K562 (cell line): ENCODE measurements around the gene KLHDC7A. TPM values are rescaled to one million over a fixed set of nuclear protein-coding genes. Genes with fewer than 3 reads are reported as not detected.
A peak's percentile ranks its signal among the peaks of the same experiment; 100 is the strongest.

ENCODE experiments used
- ATAC-seq: fragments of 200-7000 bp; cut with Tn5 transposase; 3 replicates; pipeline ENCODE4 v1.9.1; 2020; ENCODE audit warnings: moderate library complexity
- BruUV-seq: library from RNA; stranded (reverse); fragments of 400-500 nt; replicated peaks from 2 replicates; lab custom pipeline; 2021; lab: Mats Ljungman, UMichigan
- CTCF ChIA-PET: fragments of 300-600 bp; formaldehyde crosslinking; extraction: SDS; loops from one replicate; lab custom pipeline; 2021; ENCODE audit warnings: low intra/inter-chr PET ratio; lab: Yijun Ruan, JAX
- POLR2A ChIA-PET: fragments of 300-600, 350-650 bp; sonication (Branson Sonifier 250); formaldehyde crosslinking; extraction: SDS; loops from one replicate; lab custom pipeline; 2021; ENCODE audit warnings: antibody characterized with exemption, inconsistent platforms; lab: Yijun Ruan, JAX
- DNase-seq, 4 experiments: peaks; one replicate each; pipeline versions ENCODE4 v3.0.0 to v3.0.0-alpha.2; 2011 to 2018; ENCODE audit warnings: low spot score in 3 of 4, mixed read lengths in 3 of 4; ENCODE audit errors: extremely low read depth in 1 of 4
- FAIRE-seq: peaks from 2 replicates; lab custom pipeline; 2011; peaks lifted over from hg19 to GRCh38; lab: Jason Lieb, UNC
- H2AFZ ChIP-seq: 2 replicates; pipeline ENCODE4 v1.6.0; 2011; ENCODE audit warnings: low read depth, low read length, control low read depth, inconsistent platforms
- H3K27ac ChIP-seq: fragments of 200-600 bp; 3 replicates; pipeline ENCODE4 v1.8.0; 2011; ENCODE audit warnings: low read depth, mild to moderate bottlenecking, control low read depth, inconsistent platforms, low read length, moderate library complexity, mixed read lengths; ENCODE audit errors: extremely low read depth
- H3K27me3 ChIP-seq, 2 experiments: fragments of 300-600 bp in 1 of 2; 2 replicates in 1 of 2; 3 replicates in 1 of 2; pipeline versions ENCODE4 v1.6.0 to v1.8.0; 2011; ENCODE audit warnings: inconsistent platforms in 2 of 2, low read length in 2 of 2, mild to moderate bottlenecking in 1 of 2, mixed read lengths in 1 of 2, moderate library complexity in 1 of 2; ENCODE audit not compliant: control insufficient read depth in 2 of 2, insufficient read depth in 2 of 2
- H3K36me3 ChIP-seq: fragments of 300-600 bp; 3 replicates; pipeline ENCODE4 v1.8.0; 2011; ENCODE audit warnings: mild to moderate bottlenecking, low read length, inconsistent platforms; ENCODE audit not compliant: control insufficient read depth, insufficient read depth
- H3K4me1 ChIP-seq, 2 experiments: fragments of 200-600 bp in 1 of 2; replicated peaks in 1 of 2; 2 replicates in 1 of 2; 3 replicates in 1 of 2; pipeline versions ENCODE4 v1.5.1 to v1.8.0; 2011; ENCODE audit warnings: inconsistent platforms in 2 of 2, low read length in 2 of 2, mild to moderate bottlenecking in 1 of 2, mixed read lengths in 1 of 2, moderate library complexity in 1 of 2; ENCODE audit not compliant: control insufficient read depth in 2 of 2, insufficient read depth in 2 of 2
- H3K4me2 ChIP-seq: 2 replicates; pipeline ENCODE4 v1.6.1; 2011; ENCODE audit warnings: low read length, control low read depth, inconsistent platforms, mixed read lengths; ENCODE audit not compliant: insufficient read depth
- H3K4me3 ChIP-seq: fragments of 200-600 bp; sonication (generic), shearing (Covaris generic); 2 replicates; pipeline ENCODE4 v1.5.1; 2016; ENCODE audit warnings: control low read depth, inconsistent platforms
- H3K79me2 ChIP-seq: fragments of 200-600 bp; 3 replicates; pipeline ENCODE4 v1.8.0; 2011; ENCODE audit warnings: low read length, inconsistent platforms; ENCODE audit not compliant: control insufficient read depth, insufficient read depth
- H3K9ac ChIP-seq, 2 experiments: 2 replicates each; pipeline versions ENCODE4 v1.6.0 to v1.6.1; 2011; ENCODE audit warnings: low read depth in 2 of 2, low read length in 2 of 2, control low read depth in 1 of 2, inconsistent platforms in 1 of 2, mild to moderate bottlenecking in 1 of 2, mixed read lengths in 1 of 2; ENCODE audit not compliant: insufficient read depth in 1 of 2
- H3K9me1 ChIP-seq: one replicate; pipeline ENCODE4 v1.6.0; 2011; ENCODE audit warnings: inconsistent platforms, mild to moderate bottlenecking, low read length, moderate library complexity; ENCODE audit not compliant: control insufficient read depth, insufficient read depth
- H3K9me3 ChIP-seq: replicated peaks from 2 replicates; pipeline ENCODE4 v1.5.1; 2011; ENCODE audit warnings: low read depth, low read length, inconsistent platforms; ENCODE audit not compliant: control insufficient read depth, insufficient read depth
- H4K20me1 ChIP-seq: replicated peaks from 2 replicates; pipeline ENCODE4 v1.6.1; 2011; ENCODE audit warnings: low read length, inconsistent platforms, mixed read lengths; ENCODE audit not compliant: control insufficient read depth, insufficient read depth
- BRCA1 ChIP-seq, 2 experiments: fragments of 450-650 bp in 1 of 2; sonication (generic) in 1 of 2; formaldehyde crosslinking in 1 of 2; IDR thresholded peaks; 2 replicates each; pipeline versions ENCODE4 v1.5.0 to v1.6.1; 2017 to 2020; ENCODE audit warnings: mild to moderate bottlenecking in 1 of 2, missing genetic modification reagents in 1 of 2
- CBX3 ChIP-seq, 2 experiments: IDR thresholded peaks; 1 replicate in 1 of 2; 2 replicates in 1 of 2; pipeline ENCODE4 v1.6.1; 2012; ENCODE audit warnings: inconsistent platforms in 2 of 2, low read length in 2 of 2, borderline replicate concordance in 1 of 2, control low read depth in 1 of 2
- CBX5 ChIP-seq: IDR thresholded peaks from 2 replicates; pipeline ENCODE4 v1.6.1; 2014; ENCODE audit warnings: low read depth, borderline replicate concordance
- TCF7 ChIP-seq: sonication (generic); IDR thresholded peaks from 2 replicates; pipeline ENCODE4 v1.6.1; 2016; ENCODE audit warnings: antibody characterized with exemption, borderline replicate concordance
- TRIM28 ChIP-seq: fragments of 450-650 bp; IDR thresholded peaks from 2 replicates; pipeline ENCODE4 v1.6.1; 2017
- ZFP1 ChIP-seq: fragments of 450-650 bp; formaldehyde crosslinking; IDR thresholded peaks from 2 replicates; pipeline ENCODE4 v1.4.0; 2020; ENCODE audit warnings: mild to moderate bottlenecking, mixed read lengths
- ZNF561 ChIP-seq: fragments of 450-650 bp; formaldehyde crosslinking; conservative IDR thresholded peaks from 2 replicates; pipeline ENCODE4 v1.4.0; 2020; ENCODE audit warnings: mild to moderate bottlenecking, moderate library complexity
- ZNF77 ChIP-seq: fragments of 250-450 bp; sonication (Bioruptor Pico); IDR thresholded peaks from 2 replicates; pipeline ENCODE4 v1.5.0; 2020
- ZNF79 ChIP-seq: fragments of 250-450 bp; sonication (Bioruptor Pico); IDR thresholded peaks from 2 replicates; pipeline ENCODE4 v1.4.0; 2020; ENCODE audit warnings: low read depth, mild to moderate bottlenecking, moderate library complexity
- WGBS: fragments of 100-300 bp; shearing (Covaris generic); methylation state at CpG from one replicate; pipeline ENCODE4 v1.1.6; 2016; ENCODE audit warnings: low coverage, mixed read lengths; ENCODE audit not compliant: insufficient coverage; ENCODE audit errors: missing lambda C conversion rate; 5-methylcytosine and 5-hydroxymethylcytosine counted together
- in situ Hi-C: fragments of 300-500 bp; cut with MboI; formaldehyde crosslinking; loops from 4 replicates; pipeline ENCODE4 v1.15.0; 2018; ENCODE audit warnings: inconsistent platforms, mixed read lengths
- intact Hi-C: fragments of 100-400 bp; cut with micrococcal nuclease; formaldehyde crosslinking; loops from 2 replicates; pipeline ENCODE4 v1.14.2; 2022
- polyA plus RNA-seq, 8 experiments: library from polyadenylated mRNA; depleted of rRNA in 4 of 8; stranded (reverse) in 5 of 8; unstranded in 3 of 8; fragments of >200 nt; fragmentation: Nextera tagmentation in 2 of 8; fragmentation: Illumina TruSeq in 1 of 8; extraction: Ambion mirVana in 2 of 8; extraction: Trizol in 1 of 8; gene quantifications; 2 replicates each; pipeline versions ENCODE4 v1.2.1 to v1.2.3, GENCODE V29; 2011 to 2014; ENCODE audit warnings: inconsistent platforms in 1 of 8, missing spikeins in 1 of 8
- total RNA-seq, 7 experiments: library from RNA; depleted of rRNA in 6 of 7; stranded (reverse); fragments of >200 nt in 6 of 7; fragmentation: Illumina TruSeq in 2 of 7; extraction: Trizol in 2 of 7; gene quantifications; 2 replicates each; pipeline versions ENCODE4 v1.2.1 to v1.2.3, GENCODE V29; 2011 to 2021; ENCODE audit warnings: low replicate concordance in 1 of 7
- TF ChIP-seq, protein P1 (sequence below): fragments of 450-650 bp; IDR thresholded peaks from 2 replicates; pipeline ENCODE4 v1.6.1; 2016
- TF ChIP-seq, protein P2 (sequence below): fragments of 450-650 bp; IDR thresholded peaks from 2 replicates; pipeline ENCODE4 v1.6.1; 2018; ENCODE audit warnings: mild to moderate bottlenecking, low read depth; ENCODE audit not compliant: partially characterized antibody

Gene KLHDC7A
- total and polyA plus RNA-seq, 9 of the 15 experiments (the other 6 are each of a cell fraction or from before 2014, with no cell fraction given), result 0.01 to 0.02 (median 0.01) TPM; not detected in 6

DNA sequence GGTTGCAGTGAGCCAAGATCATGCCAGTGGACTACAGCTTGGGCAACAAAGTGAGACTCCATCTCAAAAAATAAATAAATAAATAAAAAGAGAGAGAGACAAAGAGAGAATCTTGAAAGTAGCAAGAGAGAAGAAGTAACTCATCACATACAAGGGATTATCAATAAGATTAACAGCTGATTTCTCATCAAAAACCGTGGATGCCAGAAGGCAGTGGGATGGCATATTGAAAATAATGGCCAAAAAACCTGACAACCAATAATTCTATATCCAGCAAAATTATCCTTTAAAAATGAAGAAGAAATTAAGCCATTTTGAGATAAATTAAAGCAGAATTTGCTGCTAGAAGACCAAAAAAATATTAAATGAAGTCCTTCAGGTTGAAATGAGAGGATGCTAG lies 35.7 kb downstream of the KLHDC7A start:
- DNase-seq, result no peak
- Histone ChIP-seq H3K4me2 (no peak overlapping the region), H3K36me3 (no peaks in the 10 kb centered on the region), H3K9me3 (no peaks in the 10 kb centered on the region; the same call in 1 of the 2 replicates), H3K79me2 (no peaks in the 10 kb centered on the region), H3K9me1 (no peaks in the 10 kb centered on the region), H3K27ac (no peak overlapping the region), H3K9ac (no peak overlapping the region), H3K4me3 (no peak overlapping the region), H2AFZ (no peak overlapping the region), H4K20me1 (no peaks in the 10 kb centered on the region), H3K27me3 (no peaks in the 10 kb centered on the region), H3K4me1 (no peaks in the 10 kb centered on the region)
- no TSS peak for BruUV-seq
- CTCF ChIA-PET, result interaction anchor here (0.5 kb wide), 1 partner anchor 15 kb away, joined by 3 read pairs; no protein-coding TSS in a partner anchor
- TF ChIP-seq, protein P1, sequence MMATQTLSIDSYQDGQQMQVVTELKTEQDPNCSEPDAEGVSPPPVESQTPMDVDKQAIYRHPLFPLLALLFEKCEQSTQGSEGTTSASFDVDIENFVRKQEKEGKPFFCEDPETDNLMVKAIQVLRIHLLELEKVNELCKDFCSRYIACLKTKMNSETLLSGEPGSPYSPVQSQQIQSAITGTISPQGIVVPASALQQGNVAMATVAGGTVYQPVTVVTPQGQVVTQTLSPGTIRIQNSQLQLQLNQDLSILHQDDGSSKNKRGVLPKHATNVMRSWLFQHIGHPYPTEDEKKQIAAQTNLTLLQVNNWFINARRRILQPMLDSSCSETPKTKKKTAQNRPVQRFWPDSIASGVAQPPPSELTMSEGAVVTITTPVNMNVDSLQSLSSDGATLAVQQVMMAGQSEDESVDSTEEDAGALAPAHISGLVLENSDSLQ, result no peak
- no peak for TF ChIP-seq BRCA1 (IDR thresholded peaks at IDR 0.05)
- no peak for TF ChIP-seq BRCA1 (CRISPR knock-in tag; IDR thresholded peaks at IDR 0.05)
- no peak for TF ChIP-seq TCF7
- TF ChIP-seq CBX5, result peak; percentile 68; the same call in 1 of the 2 replicates
- TF ChIP-seq CBX3 (IDR thresholded peaks at IDR 0.05; ENCODE audit: borderline replicate concordance in 1 of 2, low read length in 2 of 2), result peak in 1 of 2 experiments; percentile 72; a peak in 2 of 3 replicates
- peak; percentile 89 for TF ChIP-seq TRIM28
- TF ChIP-seq, protein P2, sequence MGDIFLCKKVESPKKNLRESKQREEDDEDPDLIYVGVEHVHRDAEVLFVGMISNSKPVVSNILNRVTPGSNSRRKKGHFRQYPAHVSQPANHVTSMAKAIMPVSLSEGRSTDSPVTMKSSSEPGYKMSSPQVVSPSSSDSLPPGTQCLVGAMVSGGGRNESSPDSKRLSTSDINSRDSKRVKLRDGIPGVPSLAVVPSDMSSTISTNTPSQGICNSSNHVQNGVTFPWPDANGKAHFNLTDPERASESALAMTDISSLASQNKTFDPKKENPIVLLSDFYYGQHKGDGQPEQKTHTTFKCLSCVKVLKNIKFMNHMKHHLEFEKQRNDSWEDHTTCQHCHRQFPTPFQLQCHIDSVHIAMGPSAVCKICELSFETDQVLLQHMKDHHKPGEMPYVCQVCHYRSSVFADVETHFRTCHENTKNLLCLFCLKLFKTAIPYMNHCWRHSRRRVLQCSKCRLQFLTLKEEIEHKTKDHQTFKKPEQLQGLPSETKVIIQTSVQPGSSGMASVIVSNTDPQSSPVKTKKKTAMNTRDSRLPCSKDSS, result peak; percentile 52
- no peak for TF ChIP-seq ZNF77 (CRISPR knock-in tag)
- no peak for TF ChIP-seq ZNF561
- 0 out of 2 replicates have a peak, but pooled peaks have one; percentile 42 for TF ChIP-seq ZFP1
- no peak for TF ChIP-seq ZNF79 (CRISPR knock-in tag)
- POLR2A ChIA-PET, result no interaction called here
- WGBS, result 0% methylated on average over 1 of the region's 1 CpG
- intact Hi-C loops, result no loop called here
- no peak for FAIRE-seq
- in situ Hi-C loops, result no loop called here
- no peak for ATAC-seq
